Hematopoietic multipotent progenitor cell treated with erythropoietin and hydrocortisone succinate and interleukin-3 and kit ligand, for 17 days (in vitro differentiated cells): ENCODE data around the gene HLCS.

Experiments used
- DNase-seq: peaks from one replicate; pipeline ENCODE4 v3.0.0-alpha.2; 2015; ENCODE audit warnings: low spot score

Gene HLCS

GRCh38 chr21:36985751-36986594 is 19.5 kb upstream of the HLCS start:
- DNase-seq, result no peak

GRCh38 chr21:36981977-36982700 is 15.7 kb upstream of the HLCS start:
- DNase-seq, result no peak

- DNase-seq, result no peak
Observed at GRCh38 chr21:36981049-36981391, 14.6 kb upstream of the HLCS start.

GRCh38 chr21:36980280-36981048 is 14.0 kb upstream of the HLCS start:
- no peak for DNase-seq

- DNase-seq, result no peak
Observed at GRCh38 chr21:36976882-36977651, 10.6 kb upstream of the HLCS start.

- no peak for DNase-seq
Observed at GRCh38 chr21:36976228-36976861, 9.9 kb upstream of the HLCS start.

- DNase-seq, result no peak
Observed at GRCh38 chr21:36974851-36975192, 8.4 kb upstream of the HLCS start.

- DNase-seq, result no peak
Observed at GRCh38 chr21:36973986-36974850, 7.7 kb upstream of the HLCS start.

- no peak for DNase-seq
Observed at GRCh38 chr21:36968976-36969375, 2.5 kb upstream of the HLCS start.

- DNase-seq, result no peak
Observed at GRCh38 chr21:36968414-36968813, 1.9 kb upstream of the HLCS start.

- no peak for DNase-seq
Observed at GRCh38 chr21:36966821-36967768, 626 bp upstream of the HLCS start.

- no peak for DNase-seq
Observed at GRCh38 chr21:36965720-36966065, 776 bp downstream of the HLCS start.

- DNase-seq, result no peak
Observed at GRCh38 chr21:36964827-36965719, 1.4 kb downstream of the HLCS start.

- DNase-seq, result no peak
Observed at GRCh38 chr21:36964398-36964797, 2.1 kb downstream of the HLCS start.

GRCh38 chr21:36962098-36962780 is 4.2 kb downstream of the HLCS start:
- DNase-seq, result no peak

GRCh38 chr21:36960676-36961284 is 5.7 kb downstream of the HLCS start:
- DNase-seq, result no peak

GRCh38 chr21:36959020-36959835 is 7.2 kb downstream of the HLCS start:
- DNase-seq, result no peak
